Epithelial cell of esophagus (primary cell): ENCODE data around the gene METRNL.

ENCODE experiments used
- DNase-seq: peaks from one replicate; pipeline ENCODE4 v3.0.0; 2010; ENCODE audit warnings: low read depth
- H3K4me3 ChIP-seq: 2 replicates; pipeline ENCODE4 v1.5.1; 2011; ENCODE audit warnings: mild to moderate bottlenecking, low read length, control low read depth
- TF ChIP-seq, protein P1 (sequence below): IDR thresholded peaks from 2 replicates; pipeline ENCODE4 v1.5.1; 2011; ENCODE audit warnings: low read depth, mild to moderate bottlenecking, low read length, control low read depth, inconsistent platforms; ENCODE audit not compliant: insufficient read depth; ENCODE audit errors: missing control alignments

Gene METRNL

GRCh38 chr17:83122834-83123233, 43.4 kb downstream of the METRNL start:
- TF ChIP-seq, protein P1, sequence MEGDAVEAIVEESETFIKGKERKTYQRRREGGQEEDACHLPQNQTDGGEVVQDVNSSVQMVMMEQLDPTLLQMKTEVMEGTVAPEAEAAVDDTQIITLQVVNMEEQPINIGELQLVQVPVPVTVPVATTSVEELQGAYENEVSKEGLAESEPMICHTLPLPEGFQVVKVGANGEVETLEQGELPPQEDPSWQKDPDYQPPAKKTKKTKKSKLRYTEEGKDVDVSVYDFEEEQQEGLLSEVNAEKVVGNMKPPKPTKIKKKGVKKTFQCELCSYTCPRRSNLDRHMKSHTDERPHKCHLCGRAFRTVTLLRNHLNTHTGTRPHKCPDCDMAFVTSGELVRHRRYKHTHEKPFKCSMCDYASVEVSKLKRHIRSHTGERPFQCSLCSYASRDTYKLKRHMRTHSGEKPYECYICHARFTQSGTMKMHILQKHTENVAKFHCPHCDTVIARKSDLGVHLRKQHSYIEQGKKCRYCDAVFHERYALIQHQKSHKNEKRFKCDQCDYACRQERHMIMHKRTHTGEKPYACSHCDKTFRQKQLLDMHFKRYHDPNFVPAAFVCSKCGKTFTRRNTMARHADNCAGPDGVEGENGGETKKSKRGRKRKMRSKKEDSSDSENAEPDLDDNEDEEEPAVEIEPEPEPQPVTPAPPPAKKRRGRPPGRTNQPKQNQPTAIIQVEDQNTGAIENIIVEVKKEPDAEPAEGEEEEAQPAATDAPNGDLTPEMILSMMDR, result no peak
- no peak overlapping the region for H3K4me3 ChIP-seq
- DNase-seq, result no peak

- DNase-seq, result no peak
- H3K4me3 ChIP-seq, result no peak overlapping the region
- TF ChIP-seq, protein P1, result no peak
Observed at GRCh38 chr17:83123896-83124801, 44.7 kb downstream of the METRNL start.

- H3K4me3 ChIP-seq, result no peak overlapping the region
- TF ChIP-seq, protein P1, result no peak
- no peak for DNase-seq
Observed at GRCh38 chr17:83124871-83125514, 45.6 kb downstream of the METRNL start.

DNA sequence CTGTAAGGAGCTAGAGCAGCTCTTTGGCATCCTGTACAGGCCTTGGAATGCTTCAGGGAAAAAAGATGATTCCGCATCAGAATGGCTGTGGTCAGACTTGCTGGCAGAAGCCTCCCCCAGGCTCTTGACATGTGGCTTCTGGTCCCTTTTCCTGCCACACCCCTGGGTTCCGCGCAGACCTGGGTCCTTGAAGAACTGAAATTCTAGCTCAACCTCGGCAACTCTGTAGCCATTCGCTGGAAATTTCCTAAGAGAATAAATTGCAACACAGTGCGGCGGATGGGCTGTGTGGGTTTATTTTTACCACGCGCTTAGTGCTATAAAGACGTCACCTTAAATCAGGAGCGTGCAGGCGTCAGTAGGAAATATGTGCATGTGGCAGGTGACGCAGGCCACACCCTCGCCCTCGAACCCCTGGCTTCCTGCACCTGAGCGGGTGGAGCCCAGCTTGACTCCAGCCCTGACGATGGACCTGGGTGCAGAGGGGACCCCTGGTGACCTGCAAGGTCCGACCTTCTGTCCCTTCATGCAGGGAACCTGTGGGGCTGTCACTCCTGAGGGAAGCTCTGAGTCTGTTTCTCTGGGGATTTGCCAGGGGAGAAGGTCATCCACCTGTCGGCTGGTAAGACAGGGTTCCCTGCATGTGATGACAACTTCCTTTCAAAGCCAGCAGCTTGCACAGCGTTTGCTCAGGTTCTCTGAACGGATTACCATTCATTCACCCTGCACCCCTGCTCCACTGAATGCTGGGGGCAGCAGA, 46.3 kb downstream of the METRNL start:
- DNase-seq, result no peak
- no peak overlapping the region for H3K4me3 ChIP-seq

GRCh38 chr17:83126275-83126811, 46.9 kb downstream of the METRNL start:
- no peak overlapping the region for H3K4me3 ChIP-seq
- DNase-seq, result no peak
- TF ChIP-seq, protein P1, result no peak

More for the DNA sequence above, 46.3 kb downstream of the METRNL start:
- TF ChIP-seq, protein P1, result no peak

DNA sequence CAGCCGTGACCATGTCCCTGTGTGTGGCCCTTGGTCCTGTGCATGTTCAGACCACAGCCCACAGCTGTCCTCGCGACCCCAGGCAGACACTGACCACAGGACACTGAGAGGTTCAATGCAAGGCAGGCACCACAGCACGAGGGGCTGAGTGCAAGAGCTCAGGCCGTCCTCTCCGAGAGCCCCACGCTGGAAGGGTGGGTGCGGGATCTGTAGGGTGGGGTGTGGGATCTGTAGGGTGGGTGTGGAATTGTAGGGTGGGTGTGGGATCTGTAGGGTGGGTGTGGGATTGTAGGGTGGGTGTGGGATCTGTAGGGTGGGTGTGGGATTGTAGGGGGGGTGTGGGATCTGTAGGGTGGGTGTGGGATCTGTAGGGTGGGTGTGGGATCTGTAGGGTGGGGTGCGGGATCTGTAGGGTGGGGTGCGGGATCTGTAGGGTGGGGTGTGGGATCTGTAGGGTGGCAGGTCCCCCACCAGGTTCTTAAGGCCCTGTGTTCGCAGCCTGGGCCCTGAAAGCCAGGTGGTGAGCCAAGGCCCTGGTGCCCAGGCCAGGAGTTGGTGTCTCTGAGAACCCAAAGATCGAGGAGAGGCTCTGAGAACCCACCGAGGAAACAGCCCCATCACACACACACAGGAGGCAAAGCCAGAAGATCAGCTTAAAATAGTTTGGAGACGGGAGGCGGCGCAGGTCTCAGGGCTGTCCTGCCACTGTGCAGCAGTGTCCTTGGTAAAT, 48.2 kb downstream of the METRNL start:
- TF ChIP-seq, protein P1, result no peak
- DNase-seq, result no peak

More for the DNA sequence above, 48.2 kb downstream of the METRNL start:
- no peak overlapping the region for H3K4me3 ChIP-seq
